Hematopoietic multipotent progenitor cell treated with erythropoietin and hydrocortisone succinate and interleukin-3 and kit ligand, for 15 days (in vitro differentiated cells): ENCODE measurements around the gene CGGBP1.
"Not testable (repeated sequence)": the region's sequence is repeated elsewhere in the genome, so short reads cannot be mapped to it uniquely, and the experiment has no call there.

Experiments
- DNase-seq: peaks from one replicate; pipeline ENCODE4 v3.0.0-alpha.2; 2015; ENCODE audit warnings: low spot score

The CGGBP1 gene

DNA sequence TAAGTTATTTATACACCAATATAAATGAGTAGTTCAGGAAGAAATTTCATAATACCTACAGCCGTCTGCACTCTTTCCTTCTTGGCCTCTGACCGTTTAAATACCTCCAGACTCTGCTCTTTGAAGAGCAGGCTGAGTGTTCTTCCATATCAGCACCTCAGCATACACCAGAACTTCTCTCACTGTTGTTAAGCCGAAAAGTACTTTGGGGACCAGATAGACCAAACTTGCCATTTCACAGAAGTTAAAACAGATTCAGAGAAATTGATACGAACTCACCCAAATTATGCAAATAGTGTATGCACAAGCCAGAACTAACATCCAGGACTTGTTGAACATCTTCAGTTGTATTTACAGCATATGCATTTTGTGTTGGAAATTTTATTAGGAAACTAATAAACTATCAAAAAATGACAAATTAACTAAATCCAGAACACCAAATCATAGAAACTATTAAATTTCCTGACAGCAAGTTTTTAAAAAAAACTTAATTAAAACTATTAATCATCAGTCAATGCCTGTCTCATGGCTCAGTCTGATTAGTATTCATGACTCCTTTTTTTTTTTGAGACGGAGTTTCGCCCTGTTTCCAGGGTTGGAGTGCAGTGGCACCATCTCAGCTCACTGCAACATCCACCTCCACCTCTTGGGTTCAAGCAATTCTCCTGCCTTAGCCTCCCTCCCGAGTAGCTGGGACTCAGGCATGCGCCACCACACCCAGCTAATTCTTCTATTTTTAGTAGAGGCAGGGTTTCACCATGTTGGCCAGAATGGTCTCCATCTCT lies 24.1 kb downstream of the CGGBP1 start:
- peak; percentile 83 for DNase-seq

DNA sequence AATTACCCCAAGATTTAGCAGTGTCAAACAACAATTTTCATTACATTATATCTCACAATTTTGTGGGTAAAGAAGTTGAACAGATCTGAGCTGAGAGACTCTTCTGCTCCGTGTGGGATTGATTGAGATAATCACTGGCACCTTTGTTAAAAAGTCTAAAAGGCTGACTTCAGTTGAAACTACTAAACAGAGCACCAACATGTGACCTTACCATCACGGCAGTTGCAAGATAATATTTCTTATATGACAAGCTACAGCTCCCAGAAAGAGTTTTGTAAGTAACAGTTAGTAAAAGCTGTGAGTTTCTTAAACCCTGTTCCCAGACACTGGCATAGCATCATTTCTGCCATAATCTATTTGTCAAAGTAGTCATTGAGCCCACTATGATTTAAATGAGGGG lies 25.0 kb downstream of the CGGBP1 start:
- peak; percentile 51 for DNase-seq

DNA sequence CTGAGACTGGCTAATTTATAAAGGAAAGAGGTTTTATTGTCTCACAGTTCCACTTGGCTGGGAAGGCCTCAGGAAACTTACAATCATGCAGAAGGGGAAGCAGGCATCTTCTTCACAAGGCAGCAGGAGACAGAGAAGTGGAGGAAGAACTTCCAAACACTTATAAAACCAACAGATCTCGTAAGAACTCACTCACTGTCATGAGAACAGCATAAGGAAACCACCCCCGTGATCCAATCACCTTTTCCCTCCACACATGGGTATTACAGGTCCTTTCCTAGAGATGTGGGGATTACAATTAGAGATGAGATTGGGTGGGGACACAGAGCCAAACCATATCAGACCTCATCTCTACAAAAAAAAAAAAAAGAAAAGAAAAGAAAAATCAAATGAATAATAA lies 25.7 kb downstream of the CGGBP1 start:
- DNase-seq: peak; percentile 28

DNA sequence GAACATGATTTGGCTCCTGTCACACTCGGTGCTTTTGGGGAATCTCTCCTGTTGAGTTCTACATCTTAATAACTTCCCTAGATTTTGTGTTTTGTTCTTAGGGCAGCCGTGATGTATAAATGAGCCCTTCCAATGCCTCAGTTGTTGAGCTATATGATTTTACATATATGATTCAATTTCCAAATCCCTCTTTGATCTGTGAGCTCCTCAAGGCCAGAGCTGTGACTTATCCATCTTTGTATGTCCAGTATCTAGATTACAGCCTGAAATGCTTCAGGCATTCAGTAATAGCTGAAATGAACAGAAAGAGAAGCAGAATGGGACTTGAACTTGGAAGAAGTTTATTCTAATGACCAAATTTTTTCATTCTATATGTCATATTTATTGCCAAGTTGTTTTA lies 26.6 kb downstream of the CGGBP1 start:
- peak; percentile 27 for DNase-seq

DNA sequence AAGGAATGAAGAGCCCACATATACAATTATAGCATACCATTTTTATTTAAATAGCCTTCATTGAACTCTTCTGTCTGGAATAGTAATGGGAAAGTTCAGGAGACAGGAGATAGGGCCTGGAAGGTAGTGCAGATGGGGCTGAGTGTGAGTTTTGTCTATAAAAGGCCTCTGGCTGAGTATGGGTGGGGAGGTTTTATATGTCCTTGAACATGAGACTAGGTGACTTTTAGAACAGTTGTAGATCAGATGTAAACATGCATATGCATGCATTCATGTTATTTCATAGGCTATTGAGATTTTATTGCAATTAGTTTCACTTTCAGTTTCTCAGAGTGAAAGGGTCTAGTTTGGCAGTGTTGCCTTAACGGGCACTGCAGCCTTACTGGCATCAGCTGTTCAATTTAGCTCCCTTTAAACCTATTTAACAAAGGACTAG lies 27.1 kb downstream of the CGGBP1 start:
- peak; percentile 75 for DNase-seq

DNA sequence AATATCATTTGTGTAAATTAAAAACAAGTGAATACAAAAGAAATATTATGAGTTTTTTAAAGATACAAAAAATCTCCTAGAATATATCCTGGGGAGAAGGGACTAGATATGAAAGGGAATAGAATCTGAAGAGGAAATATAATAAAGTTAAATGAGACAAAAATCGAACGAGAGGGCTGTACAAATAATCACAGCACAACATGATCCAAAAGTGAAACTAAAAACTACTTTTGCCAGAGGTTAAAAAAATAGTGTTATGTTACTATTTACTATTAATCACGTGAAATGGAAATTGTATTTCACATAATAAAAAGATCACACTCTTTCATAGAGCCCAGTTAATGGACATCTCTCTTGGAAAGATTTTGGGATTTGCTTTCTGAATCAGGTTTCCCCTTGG lies 28.6 kb downstream of the CGGBP1 start:
- DNase-seq: peak; percentile 24

- DNase-seq: peak; percentile 37
These were observed 29.9 kb downstream of the CGGBP1 start for GRCh38 chr3:88028876-88029275.

DNA sequence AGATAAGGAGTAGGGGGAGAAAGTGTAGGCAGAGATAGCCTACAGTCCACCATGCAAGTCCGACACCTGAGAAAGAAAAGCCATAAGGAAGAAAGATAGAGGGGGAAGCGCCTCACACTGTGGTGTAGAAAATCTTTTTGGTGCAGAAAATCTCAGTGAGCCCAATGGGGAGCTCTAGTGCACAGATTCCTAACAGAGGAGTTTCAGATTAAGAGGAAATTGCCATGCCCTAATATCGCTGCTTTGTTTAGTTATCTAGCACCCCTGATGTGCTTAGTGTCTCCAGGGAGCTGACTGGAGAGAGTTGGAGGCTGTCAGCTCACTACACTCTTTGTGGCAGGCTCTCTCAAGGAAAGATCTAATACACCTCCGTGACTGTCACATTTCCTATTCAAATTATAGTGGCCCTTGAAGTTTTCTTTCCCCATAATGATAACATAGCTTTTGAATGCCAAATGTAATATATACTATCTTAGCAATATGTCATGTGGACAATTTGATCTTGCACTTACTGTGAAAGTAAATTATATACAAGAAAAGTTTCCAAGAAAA lies 33.7 kb downstream of the CGGBP1 start:
- no peak for DNase-seq

DNA sequence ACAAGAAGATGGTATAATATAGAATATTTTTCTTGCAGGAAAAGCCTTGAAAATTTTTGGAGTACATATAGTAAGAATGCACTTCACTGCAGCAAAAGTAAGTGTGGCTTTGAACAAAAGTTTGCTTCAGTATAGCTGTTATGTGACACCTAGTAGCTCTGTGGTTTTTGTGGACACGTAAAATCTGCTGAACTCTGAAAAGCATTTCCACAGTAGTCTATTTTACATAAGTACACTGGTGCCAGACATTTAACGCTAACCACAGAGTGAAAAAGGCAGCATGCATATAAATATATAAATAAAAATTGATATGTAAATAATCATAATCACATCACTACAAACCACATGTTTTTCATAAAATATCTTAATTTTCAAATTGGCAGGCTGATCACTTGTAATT lies 39.8 kb downstream of the CGGBP1 start:
- DNase-seq: no peak

DNA sequence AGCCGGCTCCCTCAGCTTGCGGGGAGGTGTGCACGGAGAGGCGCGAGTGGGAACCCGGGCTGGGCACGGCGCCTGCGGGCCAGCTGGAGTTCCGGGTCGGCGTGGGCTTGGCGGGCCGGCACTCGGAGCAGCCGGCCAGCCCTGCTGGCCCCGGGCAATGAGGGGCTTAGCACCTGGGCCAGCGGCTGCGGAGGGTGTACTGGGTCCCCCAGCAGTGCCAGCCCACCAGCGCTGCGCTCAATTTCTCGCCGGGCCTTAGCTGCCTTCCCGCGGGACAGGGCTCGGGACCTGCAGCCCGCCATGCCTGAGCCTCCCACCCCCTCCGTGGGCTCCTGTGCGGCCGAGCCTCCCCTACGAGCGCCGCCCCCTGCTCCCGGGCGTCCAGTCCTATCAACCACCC lies 43.1 kb downstream of the CGGBP1 start:
- not testable (repeated sequence) for DNase-seq

DNA sequence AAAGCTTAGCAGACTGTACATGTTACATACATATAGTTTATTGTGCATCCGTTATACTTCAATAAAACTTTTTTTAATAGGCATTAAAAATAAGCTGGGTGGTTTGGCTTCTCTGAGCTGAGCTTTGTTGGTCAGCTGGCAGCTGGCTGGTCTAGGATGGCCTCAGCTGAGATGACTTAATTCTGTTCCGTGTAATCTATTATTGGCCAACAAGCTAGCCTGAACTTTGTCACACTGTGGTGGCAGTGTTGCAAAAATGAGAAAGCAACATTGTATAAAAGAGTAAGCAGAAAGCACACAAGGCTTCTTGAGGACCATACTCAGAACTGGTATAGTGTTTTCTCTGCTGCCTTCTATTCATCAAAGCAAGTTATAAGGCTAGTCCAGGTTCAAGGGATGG lies 45.2 kb downstream of the CGGBP1 start:
- DNase-seq: no peak

- peak; percentile 61 for DNase-seq
These were observed 48.0 kb downstream of the CGGBP1 start for GRCh38 chr3:88010810-88011209.

DNA sequence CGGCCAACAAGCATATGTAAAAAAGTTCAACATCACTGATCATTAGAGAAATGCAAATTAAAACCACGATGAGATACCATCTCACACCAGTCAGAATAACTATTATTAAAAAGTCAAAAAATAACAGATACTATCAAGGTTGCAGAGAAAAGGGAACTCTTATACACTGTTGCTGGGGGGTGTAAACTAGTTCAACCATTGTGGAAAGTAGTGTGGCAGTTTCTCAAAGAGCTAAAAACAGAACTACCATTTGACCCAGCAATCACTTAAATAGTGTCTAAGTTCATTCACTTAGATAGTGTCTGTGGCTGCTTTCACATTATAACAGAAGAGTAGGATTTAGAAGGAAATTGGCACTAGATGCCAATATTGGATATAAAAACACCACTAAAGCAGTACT lies 49.7 kb downstream of the CGGBP1 start:
- no peak for DNase-seq

DNA sequence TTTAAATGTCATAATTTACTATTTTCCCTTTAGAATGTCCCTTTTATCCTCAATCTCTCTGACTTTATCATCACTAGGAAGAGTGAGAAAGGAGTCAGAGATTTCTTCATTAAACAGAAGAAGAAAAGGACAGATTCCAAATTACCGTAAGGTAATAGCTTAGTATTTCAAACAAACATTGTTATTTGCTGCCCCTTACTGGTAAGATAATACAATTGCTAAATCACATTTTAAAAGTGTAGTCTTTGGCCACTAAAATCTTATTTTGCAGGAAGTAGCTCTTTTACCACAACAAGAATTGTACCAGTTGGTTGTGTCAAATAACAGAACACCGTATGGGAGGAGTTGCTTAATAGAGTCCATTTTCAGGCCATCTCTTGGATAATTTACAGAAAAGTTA lies 53.7 kb downstream of the CGGBP1 start:
- peak; percentile 25 for DNase-seq

DNA sequence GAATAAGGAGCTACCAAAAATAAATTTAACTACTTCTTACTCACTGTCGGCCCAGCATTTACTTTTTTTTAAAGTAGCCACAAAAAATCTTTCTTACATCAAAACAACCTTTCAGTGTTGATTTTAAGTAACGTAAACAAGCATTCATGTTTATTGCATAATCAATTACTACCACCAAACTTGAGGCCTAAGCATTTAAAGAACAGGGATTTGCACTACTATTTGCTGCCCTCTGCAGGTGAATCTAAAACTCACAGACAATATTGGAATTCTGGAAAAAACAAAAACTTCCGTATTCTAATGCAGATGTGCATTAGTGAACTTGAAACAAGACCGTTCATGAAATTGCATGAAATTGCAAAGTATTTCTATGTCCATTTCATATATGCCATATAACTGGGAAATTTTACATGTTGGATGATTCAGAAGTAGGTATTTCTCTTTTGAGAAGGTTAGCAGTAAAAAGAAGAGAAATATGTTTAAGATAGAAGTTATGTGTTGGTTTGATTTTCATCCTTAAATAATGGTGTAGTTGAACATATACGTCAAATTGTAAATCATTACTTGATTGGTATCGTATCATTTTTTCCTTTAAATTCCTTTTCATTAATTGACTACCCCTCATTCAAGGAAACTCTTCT lies 55.6 kb downstream of the CGGBP1 start:
- DNase-seq: peak; percentile 69

DNA sequence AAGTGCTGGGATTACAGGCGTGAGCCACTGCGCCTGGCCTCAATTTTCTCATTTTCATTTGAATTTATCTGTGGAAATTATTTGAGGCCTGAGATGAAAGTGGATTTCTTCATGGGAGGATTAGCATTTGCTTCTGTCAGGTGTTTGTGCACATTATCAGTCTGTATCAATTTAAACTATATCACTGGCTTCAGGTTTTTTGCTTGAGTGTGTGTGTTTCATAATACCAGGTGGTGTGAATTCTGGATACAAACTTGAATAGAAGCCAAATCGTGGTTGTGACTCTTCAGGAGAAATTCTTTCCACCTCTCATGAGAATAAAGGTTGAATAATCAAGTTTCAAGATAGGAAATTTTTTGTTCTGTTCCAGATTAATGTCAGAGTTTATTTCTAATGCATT lies 56.4 kb downstream of the CGGBP1 start:
- DNase-seq: no peak
